PC-3 (cell line): ENCODE results near the gene UBXN6. TPM values are rescaled to one million over a fixed set of nuclear protein-coding genes. Genes with fewer than 3 reads are reported as not detected.
A peak's percentile ranks its signal among the peaks of the same experiment; 100 is the strongest.

Source experiments
- ATAC-seq: fragments of 200-7000 bp; cut with Tn5 transposase; 2 replicates; pipeline ENCODE4 v1.9.1; 2020; ENCODE audit warnings: mild to moderate bottlenecking, moderate library complexity
- BruUV-seq: library from RNA; stranded (reverse); fragments of 400-500 nt; replicated peaks from 2 replicates; lab custom pipeline; 2021; lab: Mats Ljungman, UMichigan
- CTCF ChIA-PET: fragments of 300-600 bp; sonication (Branson Sonifier 250); formaldehyde crosslinking; loops from one replicate; lab custom pipeline; 2022; ENCODE audit warnings: antibody characterized with exemption; lab: Charles Lee
- POLR2A ChIA-PET: fragments of 300-600 bp; sonication (Branson Sonifier 250); formaldehyde crosslinking; loops from one replicate; lab custom pipeline; 2022; ENCODE audit warnings: antibody characterized with exemption; ENCODE audit not compliant: unreplicated experiment; lab: Charles Lee
- DNase-seq: peaks from one replicate; pipeline ENCODE4 v3.0.0-alpha.2; 2015
- H2AFZ ChIP-seq: fragments of 300-600 bp; sonication (generic); 2 replicates; pipeline ENCODE4 v1.6.0; 2016; ENCODE audit warnings: antibody characterized with exemption, low read length
- H3F3A ChIP-seq: fragments of 300-600 bp; sonication (generic); one replicate; pipeline ENCODE4 v1.6.0; 2017; ENCODE audit warnings: antibody characterized with exemption, low read length, control low read depth, mild to moderate bottlenecking; ENCODE audit not compliant: unreplicated experiment
- H3K27ac ChIP-seq: fragments of 300-600 bp; sonication (generic); 2 replicates; pipeline ENCODE4 v1.5.1; 2016; ENCODE audit warnings: mild to moderate bottlenecking, low read length
- H3K27me3 ChIP-seq: fragments of 300-600 bp; sonication (generic); 2 replicates; pipeline ENCODE4 v1.6.1; 2016; ENCODE audit warnings: low read length, mixed read lengths
- H3K36me3 ChIP-seq: fragments of 300-600 bp; sonication (generic); 2 replicates; pipeline ENCODE4 v1.6.1; 2016; ENCODE audit warnings: low read depth, mixed run types, low read length, mixed read lengths
- H3K4me1 ChIP-seq: fragments of 300-600 bp; sonication (generic); 2 replicates; pipeline ENCODE4 v1.5.1; 2016; ENCODE audit warnings: low read length; ENCODE audit not compliant: insufficient read depth
- H3K4me2 ChIP-seq: fragments of 300-600 bp; sonication (generic); 2 replicates; pipeline ENCODE4 v1.6.0; 2016; ENCODE audit warnings: low read length
- H3K4me3 ChIP-seq: fragments of 300-600 bp; sonication (generic); 2 replicates; pipeline ENCODE4 v1.5.1; 2016; ENCODE audit warnings: mild to moderate bottlenecking, low read length, mixed read lengths
- H3K79me2 ChIP-seq: fragments of 300-600 bp; sonication (generic); 2 replicates; pipeline ENCODE4 v1.6.1; 2017; ENCODE audit warnings: low read length, mixed read lengths
- H3K9ac ChIP-seq: fragments of 300-600 bp; sonication (generic); 2 replicates; pipeline ENCODE4 v1.6.0; 2016; ENCODE audit warnings: mild to moderate bottlenecking, low read length
- H3K9me2 ChIP-seq: fragments of 300-600 bp; sonication (generic); replicated peaks from 2 replicates; pipeline ENCODE4 v1.6.1; 2016; ENCODE audit warnings: mixed run types, low read length, mixed read lengths
- H3K9me3 ChIP-seq: fragments of 300-600 bp; sonication (generic); 2 replicates; pipeline ENCODE4 v1.6.1; 2016; ENCODE audit warnings: low read length, mixed read lengths
- H4K20me1 ChIP-seq: fragments of 300-600 bp; sonication (generic); 2 replicates; pipeline ENCODE4 v1.6.1; 2016; ENCODE audit warnings: low read length, mixed read lengths
- CTCF ChIP-seq: fragments of 300-600 bp; sonication (generic); conservative IDR thresholded peaks from 2 replicates; pipeline ENCODE4 v1.5.1; 2017; ENCODE audit warnings: antibody characterized with exemption, low read depth, mild to moderate bottlenecking, low read length
- EZH2 ChIP-seq: fragments of 300-600 bp; sonication (generic); IDR thresholded peaks from one replicate; pipeline ENCODE4 v1.6.1; 2017; ENCODE audit warnings: antibody characterized with exemption, mild to moderate bottlenecking, low read length; ENCODE audit not compliant: unreplicated experiment
- EZH2phosphoT487 ChIP-seq: fragments of 300-600 bp; sonication (generic); IDR thresholded peaks from 2 replicates; pipeline ENCODE4 v1.6.1; 2018; ENCODE audit warnings: mild to moderate bottlenecking, antibody characterized with exemption, low read length, borderline replicate concordance
- intact Hi-C: fragments of 100-400 bp; cut with micrococcal nuclease; formaldehyde crosslinking; loops from 2 replicates; pipeline ENCODE4 v1.9.0; 2023
- total RNA-seq: library from RNA; depleted of rRNA; stranded (reverse); fragments of >200 nt; gene quantifications from 2 replicates; pipeline ENCODE4 v1.2.3, GENCODE V29; 2014

Gene UBXN6
- total RNA-seq, 1 experiment from 2014 or later, result 64.0 TPM

- Histone ChIP-seq H3K79me2 (peaks cover 67% of the 10 kb centered on the region), H4K20me1 (peaks cover 10% of the 10 kb centered on the region; the same call in 1 of the 2 replicates), H3K4me1 (peaks cover 24% of the 10 kb centered on the region), H3K27ac (peak overlapping the region; percentile 46), H3K4me3 (peak overlapping the region; percentile 99), H2AFZ (peak overlapping the region; percentile 50; the same call in 1 of the 2 replicates), H3K9me3 (no peaks in the 10 kb centered on the region), H3K9ac (peak overlapping the region; percentile 100), H3K9me2 (no peaks in the 10 kb centered on the region), H3K27me3 (no peaks in the 10 kb centered on the region), H3F3A (no peaks in the 10 kb centered on the region), H3K36me3 (no peaks in the 10 kb centered on the region; the same call in 1 of the 2 replicates), H3K4me2 (peak overlapping the region; percentile 97)
- TF ChIP-seq CTCF (no peak), EZH2 (no peak), EZH2phosphoT487 (no peak)
- DNase-seq (peak; percentile 1), ATAC-seq (no peak)
- ChIA-PET POLR2A (no interaction called here), CTCF (no interaction called here)
- intact Hi-C loops, result no loop called here
- TSS peak; percentile 48 for BruUV-seq
These were observed 54.4 kb downstream of the UBXN6 start for GRCh38 chr19:4403005-4403761.

GRCh38 chr19:4402171-4403004 is 55.2 kb downstream of the UBXN6 start, which contains the start of gene CHAF1A:
CHAF1A (plus strand) TSS chr19:4402640; CDS start chr19:4402763, 123 bp downstream.
- intact Hi-C loops, result loop anchor here (1.0 kb wide), 1 partner anchor 60 kb away; no protein-coding TSS in a partner anchor
- Histone ChIP-seq H3K79me2 (peaks cover 72% of the 10 kb centered on the region), H3K9me3 (no peaks in the 10 kb centered on the region), H3K9ac (peak within 1 kb of the TSS; percentile 100), H3K9me2 (no peaks in the 10 kb centered on the region), H3F3A (no peaks in the 10 kb centered on the region), H3K4me3 (peak within 1 kb of the TSS; percentile 99), H3K4me1 (peaks cover 24% of the 10 kb centered on the region), H3K36me3 (no peaks in the 10 kb centered on the region; the same call in 1 of the 2 replicates), H4K20me1 (peaks cover 13% of the 10 kb centered on the region; the same call in 1 of the 2 replicates), H3K27ac (peak within 1 kb of the TSS; percentile 51), H3K27me3 (no peaks in the 10 kb centered on the region), H3K4me2 (peak within 1 kb of the TSS; percentile 97), H2AFZ (peak within 1 kb of the TSS; percentile 87)
- ATAC-seq (peak; percentile 95), DNase-seq (peak; percentile 98)
- ChIA-PET CTCF (interaction anchor here (0.6 to 1.0 kb wide), 2 partner anchors 27 to 135 kb away, joined by 3 to 11 read pairs; no protein-coding TSS in a partner anchor), POLR2A (no interaction called here)
- BruUV-seq, result no TSS peak
- TF ChIP-seq EZH2phosphoT487, result no peak
- no peak for TF ChIP-seq CTCF
- TF ChIP-seq EZH2, result no peak
